GM12878 (cell line): ENCODE measurements around the gene ATAD2B. TPM values are rescaled to one million over a fixed set of nuclear protein-coding genes. Genes with fewer than 3 reads are reported as not detected.

ENCODE experiments used
- ATAC-seq: fragments of 200-7000 bp; cut with Tn5 transposase; 3 replicates; pipeline ENCODE4 v1.9.1; 2020; ENCODE audit warnings: mild to moderate bottlenecking, moderate library complexity
- BruUV-seq: library from RNA; stranded (reverse); fragments of 400-500 nt; replicated peaks from 2 replicates; lab custom pipeline; 2021; lab: Mats Ljungman, UMichigan
- CTCF ChIA-PET: fragments of 300-600 bp; sonication (Branson Sonifier 250); formaldehyde crosslinking; extraction: SDS; loops from one replicate; lab custom pipeline; 2021; ENCODE audit warnings: inconsistent platforms; lab: Yijun Ruan, JAX
- POLR2A ChIA-PET: fragments of 350-600 bp; formaldehyde crosslinking; extraction: SDS; loops from one replicate; lab custom pipeline; 2021; ENCODE audit warnings: inconsistent platforms; lab: Charles Lee
- RAD21 ChIA-PET: fragments of 300-600 bp; sonication (Branson Sonifier 250); formaldehyde crosslinking; loops from one replicate; lab custom pipeline; 2023; ENCODE audit warnings: antibody characterized with exemption; ENCODE audit not compliant: unreplicated experiment; lab: Charles Lee
- SMC1A ChIA-PET: fragments of 300-600 bp; sonication (Branson Sonifier 250); formaldehyde crosslinking; loops from one replicate; lab custom pipeline; 2023; ENCODE audit not compliant: unreplicated experiment, uncharacterized antibody; lab: Charles Lee
- DNase-seq: peaks from one replicate; pipeline ENCODE4 v3.0.0-alpha.2; 2011; ENCODE audit warnings: low read depth, low spot score
- FAIRE-seq: peaks from 3 replicates; lab custom pipeline; 2011; peaks lifted over from hg19 to GRCh38; lab: Jason Lieb, UNC
- H2AFZ ChIP-seq: 2 replicates; pipeline ENCODE4 v1.6.0; 2011; ENCODE audit warnings: low read depth, low read length, control low read depth; ENCODE audit not compliant: control insufficient read depth
- H3K27ac ChIP-seq: 2 replicates; pipeline ENCODE4 v1.5.1; 2011; ENCODE audit warnings: control low read depth; ENCODE audit not compliant: control insufficient read depth, insufficient read depth
- H3K27me3 ChIP-seq, 2 experiments: replicated peaks in 1 of 2; 2 replicates each; pipeline versions ENCODE4 v1.6.0 to v1.6.1; 2011; ENCODE audit warnings: low read length in 1 of 2; ENCODE audit not compliant: control insufficient read depth in 2 of 2, insufficient read depth in 2 of 2
- H3K36me3 ChIP-seq, 2 experiments: 2 replicates each; pipeline ENCODE4 v1.5.1; 2011; ENCODE audit warnings: low read length in 1 of 2; ENCODE audit not compliant: control insufficient read depth in 2 of 2, insufficient read depth in 2 of 2
- H3K4me1 ChIP-seq: 2 replicates; pipeline ENCODE4 v1.6.1; 2011; ENCODE audit warnings: mild to moderate bottlenecking, low read length, moderate library complexity, mixed read lengths; ENCODE audit not compliant: control insufficient read depth, insufficient read depth
- H3K4me2 ChIP-seq: 2 replicates; pipeline ENCODE4 v1.6.0; 2011; ENCODE audit warnings: control low read depth; ENCODE audit not compliant: control insufficient read depth, insufficient read depth
- H3K4me3 ChIP-seq: fragments of 200-600 bp; sonication (generic); 2 replicates; pipeline ENCODE4 v1.5.1; 2016
- H3K79me2 ChIP-seq: 2 replicates; pipeline ENCODE4 v1.6.0; 2011; ENCODE audit warnings: low read length; ENCODE audit not compliant: control insufficient read depth, insufficient read depth
- H3K9ac ChIP-seq: 2 replicates; pipeline ENCODE4 v1.8.0; 2011; ENCODE audit warnings: low read length, control low read depth, mixed read lengths; ENCODE audit not compliant: control insufficient read depth, insufficient read depth
- H3K9me3 ChIP-seq: replicated peaks from 3 replicates; pipeline ENCODE4 v1.5.1; 2011; ENCODE audit warnings: mild to moderate bottlenecking, low read length; ENCODE audit not compliant: control insufficient read depth, insufficient read depth
- H4K20me1 ChIP-seq: 2 replicates; pipeline ENCODE4 v1.6.0; 2011; ENCODE audit not compliant: control insufficient read depth, insufficient read depth
- BCL3 ChIP-seq: IDR thresholded peaks from 2 replicates; pipeline ENCODE4 v1.6.1; 2011; ENCODE audit warnings: borderline replicate concordance, low read depth, mild to moderate bottlenecking, moderate library complexity, low read length; ENCODE audit not compliant: insufficient read depth, poor library complexity, severe bottlenecking
- MAX ChIP-seq: IDR thresholded peaks from 2 replicates; pipeline ENCODE4 v1.6.1; 2012; ENCODE audit warnings: low read depth, low read length, improper control_type of control experiment
- PML ChIP-seq: IDR thresholded peaks from 2 replicates; pipeline ENCODE4 v1.6.1; 2012; ENCODE audit warnings: low read length, inconsistent platforms
- REST ChIP-seq: IDR thresholded peaks from 2 replicates; pipeline ENCODE4 v1.6.1; 2012; ENCODE audit warnings: mild to moderate bottlenecking, low read depth, low read length
- WGBS: methylation state at CpG from one replicate; pipeline ENCODE4 v1.1.6; 2016; ENCODE audit warnings: low lambda C conversion rate; ENCODE audit not compliant: insufficient replicate concordance, insufficient coverage; ENCODE audit errors: missing lambda C conversion rate; 5-methylcytosine and 5-hydroxymethylcytosine counted together
- in situ Hi-C: fragments of 300-500 bp; cut with MboI; formaldehyde crosslinking; loops from 9 replicates; pipeline ENCODE4 v1.14.3; 2018; ENCODE audit warnings: mixed read lengths
- intact Hi-C: fragments of 100-400 bp; cut with micrococcal nuclease; formaldehyde crosslinking; loops from one replicate; pipeline ENCODE4 v1.14.2; 2022; ENCODE audit not compliant: unreplicated experiment
- polyA plus RNA-seq, 11 experiments: library from polyadenylated mRNA; depleted of rRNA in 4 of 11; unstranded in 6 of 11; stranded (reverse) in 5 of 11; fragments of >200 nt; fragmentation: Nextera tagmentation in 4 of 11; fragmentation: Illumina TruSeq in 1 of 11; extraction: Ambion mirVana in 4 of 11; extraction: Trizol in 1 of 11; gene quantifications; 1 replicate in 1 of 11; 2 replicates in 10 of 11; pipeline versions ENCODE4 v1.2.1 to v1.2.3, GENCODE V29; 2011 to 2016; ENCODE audit warnings: inconsistent platforms in 2 of 11, missing spikeins in 2 of 11, low read depth in 1 of 11
- total RNA-seq, 4 experiments: library from RNA; depleted of rRNA in 3 of 4; stranded (reverse); fragments of >200 nt in 3 of 4; fragmentation: Illumina TruSeq in 1 of 4; extraction: Trizol in 1 of 4; gene quantifications; 2 replicates each; pipeline versions ENCODE4 v1.2.1 to v1.2.3, GENCODE V29; 2013 to 2021

The ATAD2B gene
- total and polyA plus RNA-seq, 10 of the 15 experiments (the other 5 are each of a cell fraction or from before 2014, with no cell fraction given): 3.6 to 29.9 (median 16.8) TPM

GRCh38 chr2:23753291-23754010, 173.5 kb downstream of the ATAD2B start:
- H2AFZ ChIP-seq: no peak overlapping the region
- no TSS peak for BruUV-seq
- H3K36me3 ChIP-seq: peaks cover 0 to 31% of the 10 kb centered on the region in 2 experiments; a peak in 3 of 4 replicates
- H3K27me3 ChIP-seq: no peaks in the 10 kb centered on the region
- no peak overlapping the region for H3K27ac ChIP-seq
- H3K4me2 ChIP-seq: no peak overlapping the region
- WGBS: 74% methylated on average over 4 of the region's 4 CpGs
- no peak overlapping the region for H3K9ac ChIP-seq
- SMC1A ChIA-PET: interaction anchor here (0.8 kb wide), 1 partner anchor 48 kb away, joined by 3 read pairs; no protein-coding TSS in a partner anchor
- no peak for TF ChIP-seq REST
- TF ChIP-seq MAX: no peak
- TF ChIP-seq BCL3: no peak
- no peak for TF ChIP-seq PML
- TF ChIP-seq, all 136 proteins: peak for 0
- Histone ChIP-seq H3K79me2 (no peaks in the 10 kb centered on the region), H3K9me3 (no peaks in the 10 kb centered on the region), H3K4me3 (no peak overlapping the region), H4K20me1 (no peaks in the 10 kb centered on the region), H3K4me1 (no peaks in the 10 kb centered on the region)
- ChIA-PET RAD21 (no interaction called here), CTCF (interaction anchor here (0.8 kb wide), 1 partner anchor 547 kb away, joined by 3 read pairs; no protein-coding TSS in a partner anchor), POLR2A (no interaction called here)
- no peak for ATAC-seq
- DNase-seq: no peak
- FAIRE-seq: peak; percentile 23
- in situ Hi-C loops (no loop called here), intact Hi-C loops (no loop called here)
